HCT116 (cell line): ENCODE measurements around the gene SCRN1. TPM values are rescaled to one million over a fixed set of nuclear protein-coding genes. Genes with fewer than 3 reads are reported as not detected.

Experiments
- ATAC-seq: fragments of 200-7000 bp; cut with Tn5 transposase; 2 replicates; pipeline ENCODE4 v1.9.1; 2020; ENCODE audit warnings: mild to moderate bottlenecking, moderate library complexity
- BruUV-seq: library from RNA; stranded (reverse); fragments of 400-500 nt; replicated peaks from 2 replicates; lab custom pipeline; 2021; lab: Mats Ljungman, UMichigan
- CTCF ChIA-PET: fragments of 300-600 bp; sonication (Branson Sonifier 250); formaldehyde crosslinking; loops from one replicate; lab custom pipeline; 2021; ENCODE audit warnings: antibody characterized with exemption; lab: Charles Lee
- POLR2A ChIA-PET: fragments of 300-600, 350-600 bp; sonication (Branson Sonifier 250); formaldehyde crosslinking; loops from one replicate; lab custom pipeline; 2021; ENCODE audit warnings: antibody characterized with exemption; lab: Charles Lee
- RAD21 ChIA-PET, 2 experiments: fragments of 300-600 bp; sonication (Branson Sonifier 250); formaldehyde crosslinking; loops; one replicate each; lab custom pipeline; 2023; ENCODE audit warnings: low total read pairs in 2 of 2; ENCODE audit not compliant: uncharacterized antibody in 2 of 2, unreplicated experiment in 2 of 2, low non-redundant PET in 1 of 2; lab: Charles Lee
- DNase-seq: peaks from one replicate; pipeline ENCODE4 v3.0.0-alpha.2; 2010; ENCODE audit warnings: low read depth, low spot score
- H2AFZ ChIP-seq: fragments of 200-600 bp; shearing (Covaris generic), sonication (generic); 2 replicates; pipeline ENCODE4 v1.6.1; 2017; ENCODE audit warnings: low read depth, mixed run types, mixed read lengths, antibody characterized with exemption, low read length; ENCODE audit not compliant: poor library complexity, severe bottlenecking
- H3K27ac ChIP-seq: 2 replicates; pipeline ENCODE4 v1.5.1; 2012; ENCODE audit warnings: low read depth, low read length
- H3K27me3 ChIP-seq: fragments of 200-600 bp; sonication (generic); 2 replicates; pipeline ENCODE4 v1.6.1; 2016; ENCODE audit warnings: mixed run types, low read length, mixed read lengths; ENCODE audit not compliant: insufficient read depth
- H3K36me3 ChIP-seq, 2 experiments: fragments of 200-500 bp in 1 of 2; fragments of 200-600 bp in 1 of 2; sonication (Bioruptor generic) in 1 of 2; sonication (generic) in 1 of 2; 2 replicates each; pipeline versions ENCODE4 v1.5.1 to v1.6.1; 2014 to 2016; ENCODE audit warnings: low read length in 2 of 2, inconsistent platforms in 1 of 2, mixed read lengths in 1 of 2, mixed run types in 1 of 2; ENCODE audit not compliant: insufficient read depth in 2 of 2, control insufficient read depth in 1 of 2
- H3K4me1 ChIP-seq, 2 experiments: fragments of 200-600 bp in 1 of 2; sonication (generic) in 1 of 2; 2 replicates each; pipeline versions ENCODE4 v1.5.1 to v1.6.1; 2012 to 2017; ENCODE audit warnings: low read length in 2 of 2, inconsistent platforms in 1 of 2, mild to moderate bottlenecking in 1 of 2, mixed read lengths in 1 of 2, mixed run types in 1 of 2, moderate library complexity in 1 of 2; ENCODE audit not compliant: insufficient read depth in 2 of 2, control insufficient read depth in 1 of 2
- H3K4me2 ChIP-seq: fragments of 200-600 bp; sonication (generic); 2 replicates; pipeline ENCODE4 v1.6.1; 2017; ENCODE audit warnings: mixed run types, low read length, mixed read lengths
- H3K4me3 ChIP-seq, 2 experiments: fragments of 200-600 bp in 1 of 2; sonication (generic) in 1 of 2; replicated peaks in 1 of 2; 2 replicates each; pipeline ENCODE4 v1.5.1; 2011 to 2016; ENCODE audit warnings: low read length in 2 of 2, control low read depth in 1 of 2, low read depth in 1 of 2, mild to moderate bottlenecking in 1 of 2, mixed read lengths in 1 of 2, mixed run types in 1 of 2
- H3K79me2 ChIP-seq: fragments of 200-600 bp; sonication (generic); 2 replicates; pipeline ENCODE4 v1.6.1; 2017; ENCODE audit warnings: mild to moderate bottlenecking, mixed run types, low read length, moderate library complexity, mixed read lengths; ENCODE audit not compliant: insufficient read depth
- H3K9ac ChIP-seq: fragments of 200-600 bp; sonication (generic); 2 replicates; pipeline ENCODE4 v1.6.1; 2016; ENCODE audit warnings: low read length, mixed read lengths
- H3K9me2 ChIP-seq: fragments of 200-600 bp; sonication (generic), shearing (Covaris generic); 2 replicates; pipeline ENCODE4 v1.6.1; 2017; ENCODE audit warnings: mixed run types, mild to moderate bottlenecking, moderate library complexity; ENCODE audit not compliant: insufficient read depth
- H3K9me3 ChIP-seq, 2 experiments: fragments of 200-500 bp in 1 of 2; fragments of 200-600 bp in 1 of 2; sonication (Bioruptor generic) in 1 of 2; sonication (generic) in 1 of 2; 2 replicates each; pipeline ENCODE4 v1.6.1; 2014 to 2017; ENCODE audit warnings: low read length in 2 of 2, mixed read lengths in 2 of 2, inconsistent platforms in 1 of 2, low read depth in 1 of 2, mild to moderate bottlenecking in 1 of 2, mixed run types in 1 of 2, moderate library complexity in 1 of 2; ENCODE audit not compliant: control insufficient read depth in 1 of 2, insufficient read depth in 1 of 2
- H4K20me1 ChIP-seq: fragments of 200-600 bp; sonication (generic), shearing (Covaris generic); 2 replicates; pipeline ENCODE4 v1.6.1; 2017; ENCODE audit warnings: mixed run types, mild to moderate bottlenecking, moderate library complexity; ENCODE audit not compliant: insufficient read depth
- CEBPB ChIP-seq: IDR thresholded peaks from 2 replicates; pipeline ENCODE4 v1.6.1; 2012; ENCODE audit warnings: low read depth
- ELF1 ChIP-seq: IDR thresholded peaks from 2 replicates; pipeline ENCODE4 v1.6.1; 2012; ENCODE audit warnings: low read depth, borderline replicate concordance
- EZH2 ChIP-seq: fragments of 200-600 bp; sonication (generic); IDR thresholded peaks from 2 replicates; pipeline ENCODE4 v1.6.1; 2017; ENCODE audit warnings: antibody characterized with exemption, mixed run types
- JUND ChIP-seq: IDR thresholded peaks from 2 replicates; pipeline ENCODE4 v1.6.1; 2012
- POLR2A ChIP-seq: IDR thresholded peaks from 2 replicates; pipeline ENCODE4 v1.7.0; 2011; ENCODE audit warnings: borderline replicate concordance; ENCODE audit not compliant: insufficient read depth, insufficient read length; ENCODE audit errors: extremely low read depth
- SP1 ChIP-seq: IDR thresholded peaks from 2 replicates; pipeline ENCODE4 v1.6.1; 2012; ENCODE audit warnings: low read depth
- SRF ChIP-seq: IDR thresholded peaks from 2 replicates; pipeline ENCODE4 v1.6.1; 2012; ENCODE audit warnings: low read depth
- ZNF274 ChIP-seq: fragments of 200-500 bp; sonication (Bioruptor generic); IDR thresholded peaks from 2 replicates; pipeline ENCODE4 v1.6.1; 2014; ENCODE audit warnings: mild to moderate bottlenecking, low read depth, low read length, inconsistent platforms
- intact Hi-C: fragments of 100-400 bp; cut with micrococcal nuclease; formaldehyde crosslinking; loops from 2 replicates; pipeline ENCODE4 v1.10.0; 2022
- total RNA-seq: library from RNA; stranded (reverse); gene quantifications from one replicate; pipeline ENCODE4 v1.2.1, GENCODE V29; 2021; ENCODE audit not compliant: unreplicated experiment
- TF ChIP-seq, protein P1 (sequence below): IDR thresholded peaks from 2 replicates; pipeline ENCODE4 v1.6.1; 2012; ENCODE audit warnings: low read depth
- TF ChIP-seq, protein P2 (sequence below): IDR thresholded peaks from 2 replicates; pipeline ENCODE4 v1.6.1; 2011; ENCODE audit warnings: mild to moderate bottlenecking, low read length, moderate library complexity; ENCODE audit not compliant: insufficient replicate concordance; ENCODE audit errors: extremely low read depth

Gene SCRN1
- total RNA-seq, 1 experiment from 2014 or later = 76.8 TPM

DNA sequence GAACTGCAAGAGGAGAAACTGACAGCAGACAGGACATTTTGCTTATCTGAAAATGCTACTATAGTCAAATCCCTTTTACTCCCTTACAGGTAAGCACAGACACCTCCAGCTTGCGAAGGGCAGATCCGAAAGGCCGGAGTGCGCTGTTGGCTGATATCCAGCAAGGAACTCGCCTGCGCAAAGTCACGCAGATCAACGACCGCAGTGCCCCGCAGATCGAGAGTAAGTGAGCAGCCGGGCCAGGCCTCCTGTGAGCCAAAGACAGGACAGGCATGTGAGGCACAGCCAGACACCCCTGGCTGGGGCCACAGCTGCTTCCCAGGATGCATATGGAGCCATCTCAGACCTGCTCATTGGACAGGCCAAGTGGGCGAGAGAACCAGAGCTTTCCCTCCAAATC is 113.9 kb downstream of the SCRN1 start:
- H3K9me2 ChIP-seq = no peaks in the 10 kb centered on the region
- no peaks in the 10 kb centered on the region for H3K27me3 ChIP-seq
- H3K27ac ChIP-seq = no peak overlapping the region
- no peaks in the 10 kb centered on the region for H4K20me1 ChIP-seq
- CTCF ChIA-PET = no interaction called here
- H2AFZ ChIP-seq = no peak overlapping the region
- RAD21 ChIA-PET = no interaction called here
- H3K4me1 ChIP-seq = no peaks in the 10 kb centered on the region
- no peak overlapping the region for H3K4me2 ChIP-seq
- DNase-seq (no peak), ATAC-seq (no peak)
- POLR2A ChIA-PET = no interaction called here
- no peak overlapping the region for H3K9ac ChIP-seq
- no peaks in the 10 kb centered on the region for H3K79me2 ChIP-seq
- H3K9me3 ChIP-seq = no peaks in the 10 kb centered on the region
- intact Hi-C loops = no loop called here
- H3K36me3 ChIP-seq = no peaks in the 10 kb centered on the region
- TF ChIP-seq, protein P1, sequence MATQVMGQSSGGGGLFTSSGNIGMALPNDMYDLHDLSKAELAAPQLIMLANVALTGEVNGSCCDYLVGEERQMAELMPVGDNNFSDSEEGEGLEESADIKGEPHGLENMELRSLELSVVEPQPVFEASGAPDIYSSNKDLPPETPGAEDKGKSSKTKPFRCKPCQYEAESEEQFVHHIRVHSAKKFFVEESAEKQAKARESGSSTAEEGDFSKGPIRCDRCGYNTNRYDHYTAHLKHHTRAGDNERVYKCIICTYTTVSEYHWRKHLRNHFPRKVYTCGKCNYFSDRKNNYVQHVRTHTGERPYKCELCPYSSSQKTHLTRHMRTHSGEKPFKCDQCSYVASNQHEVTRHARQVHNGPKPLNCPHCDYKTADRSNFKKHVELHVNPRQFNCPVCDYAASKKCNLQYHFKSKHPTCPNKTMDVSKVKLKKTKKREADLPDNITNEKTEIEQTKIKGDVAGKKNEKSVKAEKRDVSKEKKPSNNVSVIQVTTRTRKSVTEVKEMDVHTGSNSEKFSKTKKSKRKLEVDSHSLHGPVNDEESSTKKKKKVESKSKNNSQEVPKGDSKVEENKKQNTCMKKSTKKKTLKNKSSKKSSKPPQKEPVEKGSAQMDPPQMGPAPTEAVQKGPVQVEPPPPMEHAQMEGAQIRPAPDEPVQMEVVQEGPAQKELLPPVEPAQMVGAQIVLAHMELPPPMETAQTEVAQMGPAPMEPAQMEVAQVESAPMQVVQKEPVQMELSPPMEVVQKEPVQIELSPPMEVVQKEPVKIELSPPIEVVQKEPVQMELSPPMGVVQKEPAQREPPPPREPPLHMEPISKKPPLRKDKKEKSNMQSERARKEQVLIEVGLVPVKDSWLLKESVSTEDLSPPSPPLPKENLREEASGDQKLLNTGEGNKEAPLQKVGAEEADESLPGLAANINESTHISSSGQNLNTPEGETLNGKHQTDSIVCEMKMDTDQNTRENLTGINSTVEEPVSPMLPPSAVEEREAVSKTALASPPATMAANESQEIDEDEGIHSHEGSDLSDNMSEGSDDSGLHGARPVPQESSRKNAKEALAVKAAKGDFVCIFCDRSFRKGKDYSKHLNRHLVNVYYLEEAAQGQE = no peak
- TF ChIP-seq SRF = no peak
- no peak for TF ChIP-seq ELF1
- TF ChIP-seq CEBPB = no peak
- TF ChIP-seq ZNF274 = no peak
- no peak for TF ChIP-seq JUND
- TF ChIP-seq, all 23 proteins: peak for 0
- no peak overlapping the region for H3K4me3 ChIP-seq
- BruUV-seq = no TSS peak

- BruUV-seq = no TSS peak
- Histone ChIP-seq H3K9me3 (no peaks in the 10 kb centered on the region), H3K9me2 (no peaks in the 10 kb centered on the region), H3K27me3 (no peaks in the 10 kb centered on the region), H3K79me2 (no peaks in the 10 kb centered on the region), H3K4me3 (no peak overlapping the region), H3K9ac (no peak overlapping the region), H3K27ac (no peak overlapping the region), H3K36me3 (no peaks in the 10 kb centered on the region), H2AFZ (no peak overlapping the region), H4K20me1 (no peaks in the 10 kb centered on the region), H3K4me2 (no peak overlapping the region), H3K4me1 (no peaks in the 10 kb centered on the region)
- POLR2A ChIA-PET = no interaction called here
- ATAC-seq (no peak), DNase-seq (no peak)
- CTCF ChIA-PET = no interaction called here
- RAD21 ChIA-PET = no interaction called here
- intact Hi-C loops = no loop called here
- TF ChIP-seq EZH2 (no peak), POLR2A (no peak), ELF1 (no peak), ZNF274 (no peak), SRF (no peak), SP1 (no peak), JUND (no peak)
- TF ChIP-seq, protein P1 = no peak
- TF ChIP-seq, protein P2, sequence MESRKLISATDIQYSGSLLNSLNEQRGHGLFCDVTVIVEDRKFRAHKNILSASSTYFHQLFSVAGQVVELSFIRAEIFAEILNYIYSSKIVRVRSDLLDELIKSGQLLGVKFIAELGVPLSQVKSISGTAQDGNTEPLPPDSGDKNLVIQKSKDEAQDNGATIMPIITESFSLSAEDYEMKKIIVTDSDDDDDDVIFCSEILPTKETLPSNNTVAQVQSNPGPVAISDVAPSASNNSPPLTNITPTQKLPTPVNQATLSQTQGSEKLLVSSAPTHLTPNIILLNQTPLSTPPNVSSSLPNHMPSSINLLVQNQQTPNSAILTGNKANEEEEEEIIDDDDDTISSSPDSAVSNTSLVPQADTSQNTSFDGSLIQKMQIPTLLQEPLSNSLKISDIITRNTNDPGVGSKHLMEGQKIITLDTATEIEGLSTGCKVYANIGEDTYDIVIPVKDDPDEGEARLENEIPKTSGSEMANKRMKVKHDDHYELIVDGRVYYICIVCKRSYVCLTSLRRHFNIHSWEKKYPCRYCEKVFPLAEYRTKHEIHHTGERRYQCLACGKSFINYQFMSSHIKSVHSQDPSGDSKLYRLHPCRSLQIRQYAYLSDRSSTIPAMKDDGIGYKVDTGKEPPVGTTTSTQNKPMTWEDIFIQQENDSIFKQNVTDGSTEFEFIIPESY = no peak
Measured at GRCh38 chr7:29873644-29874294, 115.8 kb downstream of the SCRN1 start.
